Neural cell (in vitro differentiated cells): ENCODE measurements around the gene TLX1. TPM values are rescaled to one million over a fixed set of nuclear protein-coding genes. Genes with fewer than 3 reads are reported as not detected.

Experiments
- H2AFZ ChIP-seq: fragments of 200-600, 300-800 bp; sonication (generic), shearing (Covaris generic); 2 replicates; pipeline ENCODE4 v1.6.0; 2014; ENCODE audit warnings: low read depth, mild to moderate bottlenecking, antibody characterized with exemption, low read length, moderate library complexity
- H3F3A ChIP-seq: fragments of 200-600 bp; shearing (Covaris generic); 2 replicates; pipeline ENCODE4 v1.6.1; 2016; ENCODE audit warnings: mild to moderate bottlenecking, moderate library complexity, mixed read lengths, antibody characterized with exemption, low read length; ENCODE audit not compliant: insufficient read depth, poor library complexity, severe bottlenecking
- H3K27ac ChIP-seq: fragments of 200-600, 300-800 bp; sonication (generic), shearing (Covaris generic); 2 replicates; pipeline ENCODE4 v1.5.1; 2014; ENCODE audit warnings: mild to moderate bottlenecking, low read length, moderate library complexity
- H3K27me3 ChIP-seq: fragments of 300-800, 200-600 bp; sonication (generic), shearing (Covaris generic); 2 replicates; pipeline ENCODE4 v1.6.0; 2014; ENCODE audit warnings: mild to moderate bottlenecking, low read depth, low read length, moderate library complexity; ENCODE audit not compliant: insufficient read depth
- H3K36me3 ChIP-seq: fragments of 300-800, 200-600 bp; sonication (generic), shearing (Covaris generic); 2 replicates; pipeline ENCODE4 v1.5.1; 2014; ENCODE audit warnings: mild to moderate bottlenecking, antibody characterized with exemption, low read length, moderate library complexity; ENCODE audit not compliant: insufficient read depth
- H3K4me2 ChIP-seq: fragments of 300-800, 200-600 bp; sonication (generic), shearing (Covaris generic); 2 replicates; pipeline ENCODE4 v1.6.0; 2014; ENCODE audit warnings: mild to moderate bottlenecking, low read length
- H3K4me3 ChIP-seq: fragments of 300-800, 200-600 bp; sonication (generic), shearing (Covaris generic); 2 replicates; pipeline ENCODE4 v1.5.1; 2014; ENCODE audit warnings: mild to moderate bottlenecking, low read length, moderate library complexity
- H3K79me2 ChIP-seq: fragments of 200-600 bp; shearing (Covaris generic); replicated peaks from 2 replicates; pipeline ENCODE4 v1.6.0; 2014; ENCODE audit warnings: mild to moderate bottlenecking, low read length, moderate library complexity; ENCODE audit not compliant: insufficient read depth
- H3K9ac ChIP-seq: fragments of 300-800, 200-600 bp; sonication (generic), shearing (Covaris generic); 2 replicates; pipeline ENCODE4 v1.6.1; 2016; ENCODE audit warnings: mild to moderate bottlenecking, low read length, mixed read lengths
- H3K9me2 ChIP-seq: fragments of 200-600 bp; shearing (Covaris generic); 2 replicates; pipeline ENCODE4 v1.6.1; 2016; ENCODE audit warnings: mild to moderate bottlenecking, low read length, mixed read lengths; ENCODE audit not compliant: insufficient read depth
- H3K9me3 ChIP-seq: fragments of 200-600, 300-800 bp; sonication (generic), shearing (Covaris generic); 2 replicates; pipeline ENCODE4 v1.6.1; 2016; ENCODE audit warnings: mild to moderate bottlenecking, mixed run types, low read length, moderate library complexity, mixed read lengths
- H4K20me1 ChIP-seq: fragments of 200-600 bp; shearing (Covaris generic); 2 replicates; pipeline ENCODE4 v1.6.1; 2016; ENCODE audit warnings: mild to moderate bottlenecking, mixed run types; ENCODE audit not compliant: insufficient read depth
- EP300 ChIP-seq: fragments of 450-650 bp; conservative IDR thresholded peaks from 2 replicates; pipeline ENCODE4 v1.6.1; 2014; ENCODE audit warnings: antibody characterized with exemption, mild to moderate bottlenecking, moderate library complexity; ENCODE audit not compliant: poor library complexity, severe bottlenecking
- EZH2 ChIP-seq: fragments of 200-600, 300-800 bp; shearing (Covaris generic), sonication (generic); IDR thresholded peaks from 2 replicates; pipeline ENCODE4 v1.6.1; 2014; ENCODE audit warnings: antibody characterized with exemption, low read length, borderline replicate concordance, mild to moderate bottlenecking; ENCODE audit not compliant: insufficient read depth, poor library complexity, severe bottlenecking
- MXI1 ChIP-seq: fragments of 450-650 bp; conservative IDR thresholded peaks from 2 replicates; pipeline ENCODE4 v1.6.1; 2014; ENCODE audit warnings: antibody characterized with exemption, mild to moderate bottlenecking; ENCODE audit not compliant: poor library complexity, severe bottlenecking
- POLR2AphosphoS5 ChIP-seq: IDR thresholded peaks from 2 replicates; pipeline ENCODE4 v1.6.1; 2012
- RAD21 ChIP-seq: fragments of 450-650 bp; conservative IDR thresholded peaks from 2 replicates; pipeline ENCODE4 v1.6.1; 2014; ENCODE audit warnings: antibody characterized with exemption, mild to moderate bottlenecking, moderate library complexity
- SMC3 ChIP-seq: fragments of 450-650 bp; conservative IDR thresholded peaks from 2 replicates; pipeline ENCODE4 v1.6.1; 2014; ENCODE audit warnings: antibody characterized with exemption, mild to moderate bottlenecking, moderate library complexity; ENCODE audit not compliant: poor library complexity
- TAF1 ChIP-seq: IDR thresholded peaks from 2 replicates; pipeline ENCODE4 v1.6.1; 2012; ENCODE audit warnings: low read depth
- polyA plus RNA-seq: library from polyadenylated mRNA; depleted of rRNA; stranded (reverse); fragments of >200 nt; gene quantifications from 2 replicates; pipeline ENCODE4 v1.2.3, GENCODE V29; 2014
- TF ChIP-seq, protein P1 (sequence below): fragments of 450-650 bp; IDR thresholded peaks from 2 replicates; pipeline ENCODE4 v1.5.1; 2014; ENCODE audit warnings: antibody characterized with exemption, mild to moderate bottlenecking, moderate library complexity; ENCODE audit not compliant: poor library complexity, severe bottlenecking
- TF ChIP-seq, protein P2 (sequence below): IDR thresholded peaks from 2 replicates; pipeline ENCODE4 v1.6.1; 2012; ENCODE audit warnings: borderline replicate concordance

TLX1 gene
- polyA plus RNA-seq, 1 donor from 2014 or later, result not detected

- Histone ChIP-seq H3K27ac (no peak overlapping the region), H3K36me3 (no peaks in the 10 kb centered on the region), H3K79me2 (no peaks in the 10 kb centered on the region), H4K20me1 (no peaks in the 10 kb centered on the region), H3K9ac (no peak overlapping the region), H3K9me2 (no peaks in the 10 kb centered on the region), H3K27me3 (peaks cover 31% of the 10 kb centered on the region), H3F3A (no peaks in the 10 kb centered on the region), H3K4me2 (no peak overlapping the region), H2AFZ (no peak overlapping the region), H3K4me3 (no peak overlapping the region), H3K9me3 (no peaks in the 10 kb centered on the region)
- TF ChIP-seq MXI1 (no peak), SMC3 (no peak), EP300 (no peak), POLR2AphosphoS5 (no peak), RAD21 (no peak), TAF1 (no peak)
- TF ChIP-seq, protein P1, sequence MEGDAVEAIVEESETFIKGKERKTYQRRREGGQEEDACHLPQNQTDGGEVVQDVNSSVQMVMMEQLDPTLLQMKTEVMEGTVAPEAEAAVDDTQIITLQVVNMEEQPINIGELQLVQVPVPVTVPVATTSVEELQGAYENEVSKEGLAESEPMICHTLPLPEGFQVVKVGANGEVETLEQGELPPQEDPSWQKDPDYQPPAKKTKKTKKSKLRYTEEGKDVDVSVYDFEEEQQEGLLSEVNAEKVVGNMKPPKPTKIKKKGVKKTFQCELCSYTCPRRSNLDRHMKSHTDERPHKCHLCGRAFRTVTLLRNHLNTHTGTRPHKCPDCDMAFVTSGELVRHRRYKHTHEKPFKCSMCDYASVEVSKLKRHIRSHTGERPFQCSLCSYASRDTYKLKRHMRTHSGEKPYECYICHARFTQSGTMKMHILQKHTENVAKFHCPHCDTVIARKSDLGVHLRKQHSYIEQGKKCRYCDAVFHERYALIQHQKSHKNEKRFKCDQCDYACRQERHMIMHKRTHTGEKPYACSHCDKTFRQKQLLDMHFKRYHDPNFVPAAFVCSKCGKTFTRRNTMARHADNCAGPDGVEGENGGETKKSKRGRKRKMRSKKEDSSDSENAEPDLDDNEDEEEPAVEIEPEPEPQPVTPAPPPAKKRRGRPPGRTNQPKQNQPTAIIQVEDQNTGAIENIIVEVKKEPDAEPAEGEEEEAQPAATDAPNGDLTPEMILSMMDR, result no peak
These were observed 39.4 kb upstream of the TLX1 start for GRCh38 chr10:101091546-101092290.

GRCh38 chr10:101092881-101093354, 38.2 kb upstream of the TLX1 start:
- no peak overlapping the region for H3K4me3 ChIP-seq
- no peak overlapping the region for H2AFZ ChIP-seq
- no peaks in the 10 kb centered on the region for H3K9me3 ChIP-seq
- no peak overlapping the region for H3K9ac ChIP-seq
- no peaks in the 10 kb centered on the region for H4K20me1 ChIP-seq
- no peak overlapping the region for H3K27ac ChIP-seq
- H3F3A ChIP-seq, result no peaks in the 10 kb centered on the region
- H3K27me3 ChIP-seq, result peaks cover 33% of the 10 kb centered on the region
- H3K36me3 ChIP-seq, result no peaks in the 10 kb centered on the region
- no peaks in the 10 kb centered on the region for H3K9me2 ChIP-seq
- H3K4me2 ChIP-seq, result no peak overlapping the region
- TF ChIP-seq EP300, result no peak
- TF ChIP-seq, protein P1, result no peak
- TF ChIP-seq, protein P2, sequence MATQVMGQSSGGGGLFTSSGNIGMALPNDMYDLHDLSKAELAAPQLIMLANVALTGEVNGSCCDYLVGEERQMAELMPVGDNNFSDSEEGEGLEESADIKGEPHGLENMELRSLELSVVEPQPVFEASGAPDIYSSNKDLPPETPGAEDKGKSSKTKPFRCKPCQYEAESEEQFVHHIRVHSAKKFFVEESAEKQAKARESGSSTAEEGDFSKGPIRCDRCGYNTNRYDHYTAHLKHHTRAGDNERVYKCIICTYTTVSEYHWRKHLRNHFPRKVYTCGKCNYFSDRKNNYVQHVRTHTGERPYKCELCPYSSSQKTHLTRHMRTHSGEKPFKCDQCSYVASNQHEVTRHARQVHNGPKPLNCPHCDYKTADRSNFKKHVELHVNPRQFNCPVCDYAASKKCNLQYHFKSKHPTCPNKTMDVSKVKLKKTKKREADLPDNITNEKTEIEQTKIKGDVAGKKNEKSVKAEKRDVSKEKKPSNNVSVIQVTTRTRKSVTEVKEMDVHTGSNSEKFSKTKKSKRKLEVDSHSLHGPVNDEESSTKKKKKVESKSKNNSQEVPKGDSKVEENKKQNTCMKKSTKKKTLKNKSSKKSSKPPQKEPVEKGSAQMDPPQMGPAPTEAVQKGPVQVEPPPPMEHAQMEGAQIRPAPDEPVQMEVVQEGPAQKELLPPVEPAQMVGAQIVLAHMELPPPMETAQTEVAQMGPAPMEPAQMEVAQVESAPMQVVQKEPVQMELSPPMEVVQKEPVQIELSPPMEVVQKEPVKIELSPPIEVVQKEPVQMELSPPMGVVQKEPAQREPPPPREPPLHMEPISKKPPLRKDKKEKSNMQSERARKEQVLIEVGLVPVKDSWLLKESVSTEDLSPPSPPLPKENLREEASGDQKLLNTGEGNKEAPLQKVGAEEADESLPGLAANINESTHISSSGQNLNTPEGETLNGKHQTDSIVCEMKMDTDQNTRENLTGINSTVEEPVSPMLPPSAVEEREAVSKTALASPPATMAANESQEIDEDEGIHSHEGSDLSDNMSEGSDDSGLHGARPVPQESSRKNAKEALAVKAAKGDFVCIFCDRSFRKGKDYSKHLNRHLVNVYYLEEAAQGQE, result no peak
- TF ChIP-seq MXI1, result no peak
- TF ChIP-seq RAD21, result no peak
- no peak for TF ChIP-seq POLR2AphosphoS5
- no peak for TF ChIP-seq EZH2
- TF ChIP-seq SMC3, result no peak
- no peak for TF ChIP-seq TAF1
- no peaks in the 10 kb centered on the region for H3K79me2 ChIP-seq
